Astrocyte of the spinal cord (primary cell): ENCODE data around the gene TNNC2.

Experiments
- DNase-seq: peaks from one replicate; pipeline ENCODE4 v3.0.0; 2011; ENCODE audit warnings: low read depth, low spot score
- H3K4me3 ChIP-seq: 2 replicates; pipeline ENCODE4 v1.5.1; 2011; ENCODE audit warnings: low read depth, mild to moderate bottlenecking, low read length, moderate library complexity
- CTCF ChIP-seq: IDR thresholded peaks from 2 replicates; pipeline ENCODE4 v1.5.1; 2012; ENCODE audit warnings: low read depth, mild to moderate bottlenecking, low read length, inconsistent platforms
- in situ Hi-C: cut with HindIII; loops from 2 replicates; pipeline ENCODE4 v1.10.0; 2017; ENCODE audit warnings: low sequenced_read_pairs

The TNNC2 gene

DNA sequence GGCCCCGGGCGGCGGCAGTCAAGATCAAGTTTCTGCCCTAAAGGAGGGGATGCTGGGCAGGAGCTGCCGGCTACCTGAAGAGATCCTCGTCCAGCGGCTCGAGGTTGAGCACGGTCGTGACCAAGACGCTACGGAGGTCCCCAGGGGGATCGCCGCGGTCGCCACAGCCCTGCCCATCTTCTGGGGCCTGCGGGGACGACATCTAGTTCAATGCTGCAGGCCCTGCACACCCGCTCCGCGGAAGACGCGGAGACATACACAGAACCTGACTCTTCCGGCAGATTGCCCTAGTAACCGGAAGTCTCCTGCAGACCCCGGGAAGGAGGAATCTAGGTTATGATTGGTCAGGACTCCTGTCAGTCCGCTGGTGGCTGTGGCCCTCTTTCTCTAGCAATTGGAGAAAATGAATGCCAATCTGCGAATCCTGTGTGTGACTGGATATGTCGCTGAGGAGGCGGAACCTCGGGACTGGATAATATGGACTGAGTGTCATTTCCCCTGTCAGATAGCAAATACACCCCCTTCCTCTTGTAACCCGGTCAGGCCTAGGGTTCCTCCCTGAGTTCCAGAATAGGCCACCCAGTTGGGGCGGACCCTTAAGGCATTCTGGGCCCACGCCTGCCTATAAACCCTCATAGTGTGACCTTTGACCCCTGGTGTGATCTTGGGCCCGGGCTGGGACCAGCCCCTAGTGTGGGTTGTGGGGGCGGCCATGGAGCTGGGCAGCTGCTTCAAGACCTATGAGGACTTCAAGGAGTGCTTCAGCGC, 30.2 kb upstream of the TNNC2 start, which contains the start of the genes ACOT8 and ZSWIM3:
Gene ACOT8 (minus strand): TSS at position 279 of the 768 bp plus-strand sequence. CDS start 77 bp downstream, at position 202.
Gene ZSWIM3 (plus strand): TSS at position 501 of the 768 bp plus-strand sequence. CDS start 212 bp downstream, at position 713.
- H3K4me3 ChIP-seq, result peak within 1 kb of the TSS; percentile 79
- DNase-seq, result peak; percentile 100
- no peak for TF ChIP-seq CTCF
- in situ Hi-C loops, result no loop called here

DNA sequence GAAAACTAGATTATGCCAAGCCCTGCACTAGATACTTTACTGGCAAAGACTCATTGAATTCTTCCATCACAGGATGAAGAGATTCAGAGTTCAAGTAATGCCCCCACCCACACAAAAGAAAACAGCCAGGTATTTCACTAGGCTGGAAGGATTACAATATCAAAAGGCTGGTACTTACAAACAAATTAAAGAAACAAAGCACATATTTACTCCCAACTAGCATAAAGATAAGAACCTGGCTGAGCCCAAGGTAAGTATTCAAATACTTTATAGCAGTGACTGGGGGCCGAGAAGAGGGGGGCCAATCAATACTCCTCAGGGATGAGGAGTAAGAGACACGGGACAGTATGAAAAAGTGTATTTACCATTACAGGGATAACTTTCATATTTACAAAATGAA, 26.4 kb upstream of the TNNC2 start:
- no peak for TF ChIP-seq CTCF
- DNase-seq, result no peak
- H3K4me3 ChIP-seq, result no peak overlapping the region
- in situ Hi-C loops, result no loop called here

GRCh38 chr20:45852326-45852725, 25.2 kb upstream of the TNNC2 start:
- DNase-seq, result no peak
- H3K4me3 ChIP-seq, result no peak overlapping the region
- TF ChIP-seq CTCF, result no peak
- in situ Hi-C loops, result no loop called here

- DNase-seq, result no peak
- TF ChIP-seq CTCF, result no peak
- H3K4me3 ChIP-seq, result no peak overlapping the region
- in situ Hi-C loops, result no loop called here
Observed at GRCh38 chr20:45851501-45851900, 24.4 kb upstream of the TNNC2 start.

DNA sequence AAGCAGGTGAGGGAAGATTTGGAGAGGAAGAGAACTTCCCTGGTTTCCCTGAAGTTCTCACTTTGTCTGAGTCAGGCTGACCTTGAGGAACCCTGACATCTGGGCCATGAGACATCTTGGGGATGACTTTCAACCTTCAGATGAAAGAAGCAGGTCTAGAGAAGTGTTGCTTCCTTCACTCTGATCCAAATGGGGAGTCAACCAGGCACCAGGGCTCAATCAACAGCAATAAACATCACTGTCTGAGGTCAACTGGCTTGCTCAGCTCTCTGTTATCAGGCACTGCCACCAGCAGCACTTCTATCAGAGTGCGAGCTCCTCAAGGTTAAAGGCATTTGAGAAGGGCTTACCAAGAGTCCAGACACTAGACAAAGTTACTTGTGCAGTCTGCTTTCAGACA, 23.8 kb upstream of the TNNC2 start:
- in situ Hi-C loops, result no loop called here
- TF ChIP-seq CTCF, result no peak
- no peak overlapping the region for H3K4me3 ChIP-seq
- DNase-seq, result no peak

GRCh38 chr20:45850238-45850637, 23.1 kb upstream of the TNNC2 start:
- H3K4me3 ChIP-seq, result no peak overlapping the region
- no peak for DNase-seq
- in situ Hi-C loops, result no loop called here
- TF ChIP-seq CTCF, result no peak
